H9 (cell line): ENCODE results near the gene SCYL3. TPM values are rescaled to one million over a fixed set of nuclear protein-coding genes. Genes with fewer than 3 reads are reported as not detected.
"Not testable (repeated sequence)": the region's sequence is repeated elsewhere in the genome, so short reads cannot be mapped to it uniquely, and the experiment has no call there.

Experiments used
- DNase-seq: peaks from one replicate; pipeline ENCODE4 v3.0.0-alpha.2; 2017
- H2AFZ ChIP-seq: one replicate; pipeline ENCODE4 v1.6.1; 2013; ENCODE audit warnings: mild to moderate bottlenecking, low read length, control low read depth, moderate library complexity
- H2AK5ac ChIP-seq: 2 replicates; pipeline ENCODE4 v1.6.1; 2013; ENCODE audit warnings: low read length, control low read depth, mixed read lengths; ENCODE audit not compliant: insufficient read length
- H2BK120ac ChIP-seq: one replicate; pipeline ENCODE4 v1.6.1; 2013; ENCODE audit warnings: low read depth, mild to moderate bottlenecking, low read length, control low read depth, inconsistent platforms; ENCODE audit not compliant: poor library complexity, severe bottlenecking
- H2BK12ac ChIP-seq: 2 replicates; pipeline ENCODE4 v1.6.1; 2013; ENCODE audit warnings: low read length, control low read depth, mixed read lengths, low read depth; ENCODE audit not compliant: insufficient read length
- H2BK15ac ChIP-seq: 2 replicates; pipeline ENCODE4 v1.6.1; 2013; ENCODE audit warnings: low read depth, low read length, control low read depth
- H2BK20ac ChIP-seq: one replicate; pipeline ENCODE4 v1.6.1; 2013; ENCODE audit warnings: low read depth, mild to moderate bottlenecking, low read length, control low read depth, inconsistent platforms; ENCODE audit not compliant: poor library complexity, severe bottlenecking
- H2BK5ac ChIP-seq: 2 replicates; pipeline ENCODE4 v1.6.1; 2013; ENCODE audit warnings: low read length, control low read depth, mixed read lengths; ENCODE audit not compliant: insufficient read length
- H3K14ac ChIP-seq: 2 replicates; pipeline ENCODE4 v1.6.1; 2013; ENCODE audit warnings: low read length, control low read depth; ENCODE audit not compliant: insufficient read depth
- H3K18ac ChIP-seq: 2 replicates; pipeline ENCODE4 v1.6.1; 2013; ENCODE audit warnings: low read depth, mild to moderate bottlenecking, mixed read lengths, low read length, control low read depth; ENCODE audit not compliant: insufficient read length
- H3K23ac ChIP-seq: 2 replicates; pipeline ENCODE4 v1.6.1; 2013; ENCODE audit warnings: low read length, control low read depth, mixed read lengths, low read depth; ENCODE audit not compliant: insufficient read length
- H3K23me2 ChIP-seq: 2 replicates; pipeline ENCODE4 v1.6.1; 2013; ENCODE audit warnings: low read depth, mild to moderate bottlenecking, mixed read lengths, low read length, control low read depth; ENCODE audit not compliant: insufficient read length, poor library complexity, severe bottlenecking
- H3K27ac ChIP-seq: 2 replicates; pipeline ENCODE4 v1.5.1; 2013; ENCODE audit warnings: low read length, control low read depth, mixed read lengths, low read depth; ENCODE audit not compliant: insufficient read length
- H3K27me3 ChIP-seq: 2 replicates; pipeline ENCODE4 v1.6.1; 2013; ENCODE audit warnings: low read length, control low read depth, inconsistent platforms; ENCODE audit not compliant: insufficient read depth
- H3K4ac ChIP-seq: 2 replicates; pipeline ENCODE4 v1.6.1; 2013; ENCODE audit warnings: low read depth, mild to moderate bottlenecking, control low read depth, inconsistent platforms, low read length, moderate library complexity
- H3K4me1 ChIP-seq: 2 replicates; pipeline ENCODE4 v1.6.1; 2013; ENCODE audit warnings: low read length, control low read depth, inconsistent platforms; ENCODE audit not compliant: insufficient read depth
- H3K4me2 ChIP-seq: 2 replicates; pipeline ENCODE4 v1.6.1; 2013; ENCODE audit warnings: low read length, control low read depth, mixed read lengths; ENCODE audit not compliant: insufficient read length, insufficient read depth
- H3K56ac ChIP-seq: 2 replicates; pipeline ENCODE4 v1.6.1; 2013; ENCODE audit warnings: low read depth, mild to moderate bottlenecking, mixed read lengths, low read length, control low read depth; ENCODE audit not compliant: insufficient read length
- H3K79me1 ChIP-seq: 2 replicates; pipeline ENCODE4 v1.6.1; 2013; ENCODE audit warnings: low read depth, mild to moderate bottlenecking, moderate library complexity, low read length, control low read depth, inconsistent platforms; ENCODE audit not compliant: insufficient read depth, poor library complexity, severe bottlenecking
- H3K79me2 ChIP-seq: 2 replicates; pipeline ENCODE4 v1.6.1; 2013; ENCODE audit warnings: low read length, control low read depth, inconsistent platforms; ENCODE audit not compliant: insufficient read depth
- H3K9ac ChIP-seq: 2 replicates; pipeline ENCODE4 v1.6.1; 2013; ENCODE audit warnings: low read length, control low read depth, mixed read lengths; ENCODE audit not compliant: insufficient read length; ENCODE audit errors: extremely low read depth
- H3K9me3 ChIP-seq: one replicate; pipeline ENCODE4 v1.6.1; 2013; ENCODE audit warnings: low read depth, low read length, inconsistent platforms; ENCODE audit not compliant: control insufficient read depth
- H3T11ph ChIP-seq: one replicate; pipeline ENCODE4 v1.6.1; 2013; ENCODE audit warnings: mild to moderate bottlenecking, low read length, control low read depth, inconsistent platforms
- H4K20me1 ChIP-seq: one replicate; pipeline ENCODE4 v1.6.1; 2013; ENCODE audit not compliant: control insufficient read depth, insufficient read length, insufficient read depth
- H4K5ac ChIP-seq: 2 replicates; pipeline ENCODE4 v1.6.1; 2013; ENCODE audit warnings: low read depth, mild to moderate bottlenecking, mixed read lengths, low read length, control low read depth; ENCODE audit not compliant: insufficient read length
- H4K8ac ChIP-seq: replicated peaks from 2 replicates; pipeline ENCODE4 v1.6.1; 2013; ENCODE audit warnings: low read length, control low read depth, mixed read lengths, low read depth; ENCODE audit not compliant: insufficient read length
- H4K91ac ChIP-seq: 2 replicates; pipeline ENCODE4 v1.6.1; 2013; ENCODE audit warnings: low read depth, mild to moderate bottlenecking, moderate library complexity, mixed read lengths, low read length, control low read depth; ENCODE audit not compliant: insufficient read length
- H3K27ac Mint-ChIP-seq, 3 experiments: 2 replicates in 2 of 3; 3 replicates in 1 of 3; pipeline ENCODE4 v1.8.0; 2020 to 2021; ENCODE audit warnings: mixed read lengths in 3 of 3, mild to moderate bottlenecking in 1 of 3, moderate library complexity in 1 of 3
- H3K27me3 Mint-ChIP-seq: 2 replicates; pipeline ENCODE4 v1.8.0; 2021; ENCODE audit warnings: low read depth, mild to moderate bottlenecking, moderate library complexity, mixed read lengths
- H3K36me3 Mint-ChIP-seq, 3 experiments: 2 replicates in 2 of 3; 3 replicates in 1 of 3; pipeline ENCODE4 v1.8.0; 2020 to 2021; ENCODE audit warnings: low read depth in 3 of 3, mixed read lengths in 3 of 3; ENCODE audit not compliant: insufficient read depth in 1 of 3
- H3K4me1 Mint-ChIP-seq, 2 experiments: 2 replicates each; pipeline ENCODE4 v1.8.0; 2020; ENCODE audit warnings: mixed read lengths in 2 of 2
- H3K4me3 Mint-ChIP-seq, 2 experiments: 2 replicates in 1 of 2; 3 replicates in 1 of 2; pipeline ENCODE4 v1.8.0; 2020 to 2021; ENCODE audit warnings: mild to moderate bottlenecking in 2 of 2, mixed read lengths in 2 of 2, moderate library complexity in 1 of 2
- H3K9me3 Mint-ChIP-seq, 2 experiments: 2 replicates in 1 of 2; 3 replicates in 1 of 2; pipeline ENCODE4 v1.8.0; 2020; ENCODE audit warnings: mild to moderate bottlenecking in 2 of 2, mixed read lengths in 2 of 2, moderate library complexity in 1 of 2
- CTCF ChIP-seq: fragments of 200-600 bp; sonication (generic); conservative IDR thresholded peaks from 3 replicates; pipeline ENCODE4 v1.8.0; 2021; ENCODE audit warnings: antibody characterized with exemption, mild to moderate bottlenecking
- WGBS: extraction: QIAGEN DNeasy Blood & Tissue Kit; methylation state at CpG from one replicate; pipeline ENCODE4 v1.1.7; 2013; ENCODE audit warnings: missing lambda C conversion rate, low lambda C conversion rate, mixed read lengths; ENCODE audit not compliant: insufficient read length; ENCODE audit errors: extremely low coverage; 5-methylcytosine and 5-hydroxymethylcytosine counted together
- total RNA-seq: library from RNA; stranded (reverse); gene quantifications from 2 replicates; pipeline ENCODE4 v1.2.1, GENCODE V29; 2021

SCYL3 gene
- total RNA-seq, 1 experiment from 2014 or later: 3.9 TPM

- Histone ChIP-seq H3K23ac (no peak overlapping the region), H3K79me2 (no peaks in the 10 kb centered on the region), H3K4me2 (no peak overlapping the region), H2BK12ac (no peak overlapping the region), H4K20me1 (no peaks in the 10 kb centered on the region), H3K27ac (no peak overlapping the region), H2BK120ac (no peak overlapping the region), H3K56ac (no peak overlapping the region), H4K8ac (no peak overlapping the region), H2BK15ac (no peak overlapping the region), H4K5ac (no peak overlapping the region), H2AK5ac (no peak overlapping the region), H3K4me1 (no peaks in the 10 kb centered on the region), H3K18ac (no peak overlapping the region), H3K14ac (no peak overlapping the region), H2BK5ac (no peak overlapping the region), H3K9ac (no peak overlapping the region), H3K9me3 (no peaks in the 10 kb centered on the region), H3K4ac (no peak overlapping the region), H3K27me3 (no peaks in the 10 kb centered on the region), H4K91ac (no peak overlapping the region), H2BK20ac (no peak overlapping the region), H3T11ph (no peak overlapping the region), H3K23me2 (no peaks in the 10 kb centered on the region), H2AFZ (no peak overlapping the region), H3K79me1 (no peaks in the 10 kb centered on the region)
- Mint-ChIP-seq H3K4me3 (no peak overlapping the region; a peak in 1 of 5 replicates), H3K9me3 (peaks cover 3 to 4% of the 10 kb centered on the region in 2 experiments), H3K36me3 (peaks cover 21 to 76% (median 66%) of the 10 kb centered on the region in 3 experiments), H3K27me3 (no peaks in the 10 kb centered on the region), H3K27ac (no peak overlapping the region), H3K4me1 (no peaks in the 10 kb centered on the region)
- WGBS: no CpG with 5 or more reads among the region's 2 CpGs
- no peak for TF ChIP-seq CTCF
- DNase-seq: no peak
Measured at GRCh38 chr1:169866577-169866976, 27.1 kb downstream of the SCYL3 start.

GRCh38 chr1:169864531-169864930 lies 29.2 kb downstream of the SCYL3 start:
- H2BK120ac ChIP-seq, H3K9ac ChIP-seq, H3K23me2 ChIP-seq, H3T11ph ChIP-seq, H3K14ac ChIP-seq, H3K4me1 ChIP-seq, H3K4me1 Mint-ChIP-seq, H3K23ac ChIP-seq, H3K56ac ChIP-seq, H2AK5ac ChIP-seq, H2BK12ac ChIP-seq, DNase-seq, H3K27ac Mint-ChIP-seq, H3K27me3 Mint-ChIP-seq, H3K27ac ChIP-seq, H4K8ac ChIP-seq, H3K79me2 ChIP-seq, H3K9me3 Mint-ChIP-seq, H2AFZ ChIP-seq, H3K4ac ChIP-seq, H2BK15ac ChIP-seq, H3K27me3 ChIP-seq, H2BK20ac ChIP-seq, H4K20me1 ChIP-seq, H3K9me3 ChIP-seq, H3K4me2 ChIP-seq, H4K5ac ChIP-seq, H3K4me3 Mint-ChIP-seq, H4K91ac ChIP-seq, H3K79me1 ChIP-seq, H3K18ac ChIP-seq, H2BK5ac ChIP-seq: not testable (repeated sequence)
- H3K36me3 Mint-ChIP-seq: peaks cover 15 to 71% (median 54%) of the 10 kb centered on the region in 3 experiments; a peak in 5 of 7 replicates
- no CpG with 5 or more reads among the region's 10 CpGs for WGBS
